Smooth muscle cell of the coronary artery (primary cell): Measurements from ENCODE around the gene PSMA3. TPM values are rescaled to one million over a fixed set of nuclear protein-coding genes. Genes with fewer than 3 reads are reported as not detected.

Experiments
- total RNA-seq: library from RNA; depleted of rRNA; stranded (reverse); fragments of >200 nt; gene quantifications from 2 replicates; pipeline ENCODE4 v1.2.3, GENCODE V29; 2014; ENCODE audit warnings: low replicate concordance

Gene PSMA3
- total RNA-seq = 28.7 and 75.8 TPM in 2 replicates

DNA sequence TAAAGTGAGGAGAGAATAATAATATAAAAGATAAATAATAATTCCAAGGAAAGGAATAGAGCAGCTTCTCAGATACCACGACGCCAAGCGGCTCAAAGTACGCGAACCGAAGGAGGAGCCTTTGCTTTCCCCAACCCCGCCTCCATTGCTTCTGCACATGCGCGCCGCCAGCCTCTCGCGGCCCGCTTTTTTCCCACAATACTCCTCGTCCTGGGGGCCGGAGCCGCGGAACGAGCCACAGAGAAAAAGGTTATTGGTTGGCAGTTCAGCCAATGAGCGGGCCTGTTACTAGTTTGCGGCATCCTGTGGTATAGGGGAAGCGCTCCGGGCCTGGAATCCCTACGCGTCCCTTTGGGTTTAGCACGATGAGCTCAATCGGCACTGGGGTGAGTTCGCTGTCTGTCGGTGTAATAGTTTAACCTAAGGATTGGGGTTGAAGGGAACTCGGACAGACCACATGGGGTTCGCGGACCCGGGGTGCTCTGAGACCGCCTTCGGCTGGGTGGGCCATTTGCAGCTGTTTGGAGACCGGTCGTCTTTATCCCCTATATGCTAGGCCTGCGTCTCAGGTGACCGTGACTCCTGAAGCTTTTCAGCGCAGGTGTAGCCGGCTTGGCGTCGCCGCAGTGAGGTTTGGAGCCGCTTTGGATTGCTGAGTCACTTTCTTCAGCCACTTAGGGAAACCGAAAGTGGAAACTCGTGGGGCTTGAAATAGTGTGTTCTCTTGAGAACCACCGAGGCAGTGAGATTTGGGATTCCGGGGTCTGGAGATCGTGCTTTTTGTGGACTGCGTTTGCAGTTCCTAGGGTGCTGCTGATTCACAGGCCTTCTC lies at the start of gene PSMA3:
TSS of gene PSMA3 (plus strand) at position 288 of the 832 bp plus-strand sequence. CDS start at position 366, 78 bp downstream.

DNA sequence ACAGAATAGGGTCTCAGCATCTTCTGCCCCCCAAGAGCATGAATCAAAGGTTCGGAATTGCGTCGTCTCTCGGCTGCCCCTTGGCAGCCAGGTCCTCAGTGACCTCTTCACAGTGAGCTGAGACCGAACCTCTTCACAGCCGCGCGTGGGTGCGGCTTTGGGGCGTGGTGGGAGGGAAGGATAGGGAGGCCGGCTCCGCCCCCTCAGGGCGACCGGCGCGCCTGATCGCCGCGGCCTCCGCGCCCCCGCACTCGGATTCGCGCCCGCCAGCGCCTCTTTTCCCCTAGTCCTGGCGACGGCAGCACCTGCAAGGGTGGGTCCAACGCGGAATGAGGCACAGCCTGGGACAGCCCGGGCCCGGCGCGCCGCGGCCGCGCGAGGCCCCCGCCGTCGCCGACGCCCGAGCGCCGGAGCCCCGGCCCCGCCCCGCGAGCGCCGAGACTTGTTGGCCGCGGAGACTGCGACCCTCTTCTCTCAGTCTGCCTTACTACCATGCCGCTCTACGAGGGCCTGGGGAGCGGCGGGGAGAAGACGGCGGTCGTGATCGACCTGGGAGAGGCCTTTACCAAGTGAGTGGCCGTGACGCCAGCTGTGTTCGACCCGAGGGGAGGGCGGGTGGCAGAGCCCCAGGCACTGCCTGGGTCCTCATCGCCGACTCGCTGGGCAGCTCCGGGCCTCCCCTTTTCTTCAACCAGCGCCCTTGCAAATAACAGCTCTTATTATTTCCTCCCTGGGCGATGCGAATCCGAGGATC lies 44.7 kb upstream of the PSMA3 start, which contains the start of gene ACTR10:
TSS of gene ACTR10 (plus strand) at position 424 of the 754 bp plus-strand sequence. CDS start at position 493, 69 bp downstream.

DNA sequence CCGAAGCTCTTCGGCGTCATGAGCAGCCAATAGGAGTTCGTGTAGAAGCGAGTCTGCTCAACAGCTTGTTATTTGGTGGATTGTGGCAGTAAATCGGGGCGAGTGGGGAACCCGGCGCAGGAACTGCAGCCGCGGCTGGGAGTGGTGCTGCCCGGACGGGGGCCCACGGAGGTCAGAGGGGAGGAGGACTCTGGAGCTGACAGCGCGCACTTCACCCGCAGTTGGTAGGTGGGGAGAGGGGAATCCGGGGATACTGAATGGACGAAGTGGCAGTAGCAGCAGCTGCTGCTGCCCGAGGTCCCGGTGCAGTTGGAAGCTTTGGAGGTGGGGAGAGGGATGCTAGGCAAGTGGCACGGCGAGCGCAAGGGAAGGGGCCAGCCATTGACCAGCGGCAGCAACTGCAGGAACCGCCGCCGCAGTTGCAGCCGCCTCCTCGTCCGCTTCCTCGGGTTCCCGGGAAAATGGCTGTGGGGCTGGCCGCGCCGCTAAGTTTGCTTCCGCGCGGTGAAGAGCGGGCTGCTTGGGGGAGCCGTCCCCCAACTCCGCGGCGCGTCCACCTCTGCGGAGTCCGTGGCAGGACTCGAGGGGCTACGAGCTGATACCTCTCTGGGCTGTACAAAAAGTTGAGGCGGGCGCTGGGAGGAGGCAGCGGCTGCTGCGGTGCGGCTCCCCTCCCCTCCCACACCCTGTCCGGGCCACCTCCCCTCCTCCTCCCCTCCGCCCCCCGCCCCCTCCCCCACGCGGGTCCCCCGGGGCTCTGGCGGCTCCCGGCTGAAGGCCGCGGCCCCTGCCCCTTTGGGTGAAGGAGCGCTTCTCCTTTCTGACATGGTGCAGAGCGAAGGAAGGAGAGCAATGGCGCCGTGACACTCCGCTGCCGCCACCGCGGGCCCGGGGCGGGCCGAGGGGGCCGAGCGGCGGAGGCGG lies 54.1 kb downstream of the PSMA3 start, which contains the start of gene ARID4A:
TSS of gene ARID4A (plus strand) at position 79 of the 924 bp plus-strand sequence. CDS start 1,300 bp downstream, outside the sequence.

Other genes starting within 250 kb of the PSMA3 start
- gene ARMH4, start 92.6 kb upstream of the PSMA3 start, total RNA-seq = 4.1 and 8.0 TPM in 2 replicates
- 35.9 and 42.7 TPM in 2 replicates for gene ACTR10, start 44.7 kb upstream of the PSMA3 start, total RNA-seq
- 6.5 and 15.2 TPM in 2 replicates for gene ARID4A, start 53.7 kb downstream of the PSMA3 start, total RNA-seq
- not detected in 2 replicates for gene TOMM20L, start 151.1 kb downstream of the PSMA3 start, total RNA-seq
- gene TIMM9, start 182.7 kb downstream of the PSMA3 start, total RNA-seq = 7.4 and 12.9 TPM in 2 replicates
- 9.4 and 12.2 TPM in 2 replicates for gene KIAA0586, start 182.9 kb downstream of the PSMA3 start, total RNA-seq